Kidney (tissue), 14 donors: ENCODE measurements around the gene CHRNB4. TPM values are rescaled to one million over a fixed set of nuclear protein-coding genes. Genes with fewer than 3 reads are reported as not detected.
A peak's percentile ranks its signal among the peaks of the same experiment; 100 is the strongest.

Experiments
- DNase-seq, 5 donors: peaks; one replicate each; pipeline ENCODE4 v3.0.0-alpha.2; 2013 to 2020
- FAIRE-seq: peaks from 2 replicates; lab custom pipeline; 2012; peaks lifted over from hg19 to GRCh38; lab: Jason Lieb, UNC
- H3K27ac ChIP-seq, 2 donors: one replicate each; pipeline ENCODE4 v1.7.0; 2013; ENCODE audit warnings: low read depth in 2 of 2, low read length in 2 of 2, inconsistent platforms in 1 of 2
- H3K27me3 ChIP-seq: one replicate; pipeline ENCODE4 v1.7.1; 2013; ENCODE audit warnings: low read length, inconsistent platforms; ENCODE audit not compliant: control insufficient read depth, insufficient read depth
- H3K36me3 ChIP-seq, 3 donors: one replicate each; pipeline versions ENCODE4 v1.7.0 to v1.7.1; 2013; ENCODE audit warnings: low read length in 3 of 3, control low read depth in 1 of 3, inconsistent platforms in 1 of 3; ENCODE audit not compliant: insufficient read depth in 3 of 3, control insufficient read depth in 2 of 3
- H3K4me1 ChIP-seq, 3 donors: one replicate each; pipeline versions ENCODE4 v1.7.0 to v1.7.1; 2013; ENCODE audit warnings: low read length in 3 of 3, inconsistent platforms in 1 of 3, low read depth in 1 of 3; ENCODE audit not compliant: control insufficient read depth in 2 of 3, insufficient read depth in 2 of 3
- H3K4me3 ChIP-seq, 3 donors: one replicate each; pipeline versions ENCODE4 v1.7.0 to v1.8.1; 2013; ENCODE audit warnings: low read length in 3 of 3, control low read depth in 1 of 3, inconsistent platforms in 1 of 3
- H3K9ac ChIP-seq, 3 donors: one replicate each; pipeline versions ENCODE4 v1.7.0 to v1.7.1; 2013; ENCODE audit warnings: low read length in 3 of 3, control low read depth in 1 of 3, inconsistent platforms in 1 of 3
- H3K9me3 ChIP-seq, 3 donors: one replicate each; pipeline versions ENCODE4 v1.7.0 to v1.7.1; 2013; ENCODE audit warnings: low read length in 3 of 3, control low read depth in 1 of 3, inconsistent platforms in 1 of 3; ENCODE audit not compliant: control insufficient read depth in 2 of 3, insufficient read depth in 1 of 3
- intact Hi-C: fragments of 100-400 bp; cut with DNase I; formaldehyde crosslinking; loops from one replicate; pipeline ENCODE4 v1.11.1; 2022
- polyA plus RNA-seq: library from polyadenylated mRNA; stranded (reverse); fragments of 350-450 nt; fragmentation: Illumina TruSeq; extraction: RNeasy Lipid Tissue Mini Kit (QIAGEN cat#74804); gene quantifications from one replicate; pipeline ENCODE4 v1.2.3, GENCODE V29; 2014; ENCODE audit warnings: low read depth, low replicate concordance; ENCODE audit not compliant: insufficient read depth
- total RNA-seq: library from RNA; stranded (reverse); fragmentation: NEBNext Ultra II Directional; extraction: Animal tissue kit (Norgen Biotek cat#: 25700); gene quantifications from one replicate; pipeline ENCODE4 v1.2.1, GENCODE V29; 2021
- TF ChIP-seq, protein P1 (sequence below): IDR thresholded peaks from 3 replicates; pipeline ENCODE4 v1.5.1; 2012; ENCODE audit warnings: mild to moderate bottlenecking, moderate library complexity, borderline replicate concordance; ENCODE audit not compliant: insufficient read depth; ENCODE audit errors: extremely low read depth
- donor health status: control.
- donor health status: control.
- donor health status: control.
- donor health status: control.
- donor health status: control.
- donor health status: DM: yes; HTN: yes; CAD: no.
- donor health status: Normal renal cell carcinoma (clear cell type).

The CHRNB4 gene
- total and polyA plus RNA-seq, 2 donors from 2014 or later = 0.13 to 0.32 TPM

GRCh38 chr15:78667578-78668236, 26.7 kb upstream of the CHRNB4 start:
- TF ChIP-seq, protein P1, sequence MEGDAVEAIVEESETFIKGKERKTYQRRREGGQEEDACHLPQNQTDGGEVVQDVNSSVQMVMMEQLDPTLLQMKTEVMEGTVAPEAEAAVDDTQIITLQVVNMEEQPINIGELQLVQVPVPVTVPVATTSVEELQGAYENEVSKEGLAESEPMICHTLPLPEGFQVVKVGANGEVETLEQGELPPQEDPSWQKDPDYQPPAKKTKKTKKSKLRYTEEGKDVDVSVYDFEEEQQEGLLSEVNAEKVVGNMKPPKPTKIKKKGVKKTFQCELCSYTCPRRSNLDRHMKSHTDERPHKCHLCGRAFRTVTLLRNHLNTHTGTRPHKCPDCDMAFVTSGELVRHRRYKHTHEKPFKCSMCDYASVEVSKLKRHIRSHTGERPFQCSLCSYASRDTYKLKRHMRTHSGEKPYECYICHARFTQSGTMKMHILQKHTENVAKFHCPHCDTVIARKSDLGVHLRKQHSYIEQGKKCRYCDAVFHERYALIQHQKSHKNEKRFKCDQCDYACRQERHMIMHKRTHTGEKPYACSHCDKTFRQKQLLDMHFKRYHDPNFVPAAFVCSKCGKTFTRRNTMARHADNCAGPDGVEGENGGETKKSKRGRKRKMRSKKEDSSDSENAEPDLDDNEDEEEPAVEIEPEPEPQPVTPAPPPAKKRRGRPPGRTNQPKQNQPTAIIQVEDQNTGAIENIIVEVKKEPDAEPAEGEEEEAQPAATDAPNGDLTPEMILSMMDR = no peak
- H3K27me3 ChIP-seq = no peaks in the 10 kb centered on the region

GRCh38 chr15:78666010-78666409, 25.0 kb upstream of the CHRNB4 start:
- H3K4me1 ChIP-seq = no peaks in the 10 kb centered on the region
- no peaks in the 10 kb centered on the region for H3K27me3 ChIP-seq
- H3K36me3 ChIP-seq = no peaks in the 10 kb centered on the region
- no peaks in the 10 kb centered on the region for H3K9me3 ChIP-seq
- no peak overlapping the region for H3K27ac ChIP-seq
- DNase-seq (no peak), FAIRE-seq (no peak)
- intact Hi-C loops = no loop called here
- H3K9ac ChIP-seq = no peak overlapping the region
- TF ChIP-seq, protein P1 = no peak
- H3K4me3 ChIP-seq = no peak overlapping the region

More at GRCh38 chr15:78667578-78668236, 26.7 kb upstream of the CHRNB4 start:
- FAIRE-seq (no peak), DNase-seq (no peak)
- intact Hi-C loops = no loop called here
- no peak overlapping the region for H3K4me3 ChIP-seq
- no peak overlapping the region for H3K9ac ChIP-seq
- H3K27ac ChIP-seq = no peak overlapping the region
- H3K9me3 ChIP-seq = no peaks in the 10 kb centered on the region
- no peaks in the 10 kb centered on the region for H3K36me3 ChIP-seq
- peaks cover 3 to 9% (median 8%) of the 10 kb centered on the region in 3 donors for H3K4me1 ChIP-seq

GRCh38 chr15:78663703-78664102, 22.7 kb upstream of the CHRNB4 start:
- H3K4me3 ChIP-seq = no peak overlapping the region
- no peak for FAIRE-seq
- H3K9me3 ChIP-seq = no peaks in the 10 kb centered on the region
- TF ChIP-seq, protein P1 = no peak
- H3K36me3 ChIP-seq = no peaks in the 10 kb centered on the region
- H3K27me3 ChIP-seq = no peaks in the 10 kb centered on the region
- DNase-seq = peak in 3 of 5 donors; percentile 42 to 75 (median 64)
- intact Hi-C loops = no loop called here
- no peak overlapping the region for H3K27ac ChIP-seq
- no peaks in the 10 kb centered on the region for H3K4me1 ChIP-seq
- H3K9ac ChIP-seq = no peak overlapping the region

DNA sequence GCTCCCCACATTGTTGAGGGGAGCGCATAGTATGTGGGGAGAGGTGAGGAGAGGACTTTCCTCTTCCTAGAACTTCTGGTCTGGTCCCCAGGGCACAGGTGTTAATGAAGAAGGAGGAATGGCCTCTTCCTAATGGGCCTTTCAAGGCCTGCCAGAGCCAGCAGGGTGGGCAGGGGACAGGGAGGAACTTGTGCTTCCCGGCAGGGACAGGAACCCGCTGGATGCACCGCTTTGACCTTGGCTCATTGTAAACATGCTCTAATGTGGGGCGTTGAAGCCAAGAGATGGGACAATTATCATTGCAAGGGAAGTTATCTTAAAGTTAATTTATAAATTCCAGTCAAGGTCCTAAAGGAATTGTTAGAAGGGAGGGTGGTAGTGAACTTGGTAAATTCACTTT, 21.0 kb upstream of the CHRNB4 start:
- Histone ChIP-seq H3K4me1 (no peaks in the 10 kb centered on the region), H3K36me3 (no peaks in the 10 kb centered on the region), H3K9ac (no peak overlapping the region), H3K9me3 (no peaks in the 10 kb centered on the region), H3K4me3 (no peak overlapping the region), H3K27me3 (no peaks in the 10 kb centered on the region), H3K27ac (no peak overlapping the region)
- DNase-seq = no peak
- intact Hi-C loops = no loop called here
- TF ChIP-seq, protein P1 = no peak
- FAIRE-seq = no peak
